PC-9 (cell line): Measurements from ENCODE around the gene MTHFD1L. TPM values are rescaled to one million over a fixed set of nuclear protein-coding genes. Genes with fewer than 3 reads are reported as not detected.

Experiments used
- BruUV-seq: library from RNA; stranded (reverse); fragments of 400-500 nt; replicated peaks from 2 replicates; lab custom pipeline; 2021; lab: Mats Ljungman, UMichigan
- CTCF ChIA-PET: fragments of 300-600 bp; sonication (Branson Sonifier 250); formaldehyde crosslinking; loops from one replicate; lab custom pipeline; 2022; ENCODE audit warnings: antibody characterized with exemption; lab: Charles Lee
- POLR2A ChIA-PET: fragments of 300-600 bp; sonication (Branson Sonifier 250); formaldehyde crosslinking; loops from one replicate; lab custom pipeline; 2022; ENCODE audit warnings: antibody characterized with exemption; ENCODE audit not compliant: unreplicated experiment; lab: Charles Lee
- DNase-seq, 2 experiments: peaks; one replicate each; pipeline versions ENCODE4 v3.0.0 to v3.0.0-alpha.2; 2015 to 2022; ENCODE audit warnings: mixed read lengths in 1 of 2
- H2AFZ ChIP-seq: fragments of 200-600 bp; sonication (generic); 2 replicates; pipeline ENCODE4 v1.8.1; 2017; ENCODE audit warnings: antibody characterized with exemption
- H3F3A ChIP-seq: fragments of 200-600 bp; sonication (generic); 2 replicates; pipeline ENCODE4 v1.8.1; 2017; ENCODE audit warnings: antibody characterized with exemption, mild to moderate bottlenecking, low read depth; ENCODE audit not compliant: insufficient read depth
- H3K27ac ChIP-seq: fragments of 200-600 bp; sonication (generic); 2 replicates; pipeline ENCODE4 v1.6.1; 2016; ENCODE audit warnings: mixed run types
- H3K27me3 ChIP-seq: fragments of 200-600 bp; sonication (generic); 2 replicates; pipeline ENCODE4 v1.6.1; 2016; ENCODE audit warnings: low read depth, mixed run types; ENCODE audit not compliant: insufficient read depth
- H3K36me3 ChIP-seq: fragments of 200-600 bp; sonication (generic); 2 replicates; pipeline ENCODE4 v1.6.1; 2016; ENCODE audit warnings: low read depth, mixed run types
- H3K4me1 ChIP-seq: fragments of 200-600 bp; sonication (generic); replicated peaks from 2 replicates; pipeline ENCODE4 v1.6.1; 2016; ENCODE audit warnings: mixed run types; ENCODE audit not compliant: insufficient read depth
- H3K4me2 ChIP-seq: fragments of 200-600 bp; sonication (generic); 2 replicates; pipeline ENCODE4 v1.6.1; 2017; ENCODE audit warnings: mixed run types
- H3K4me3 ChIP-seq: fragments of 200-600 bp; sonication (generic); 2 replicates; pipeline ENCODE4 v1.6.1; 2016; ENCODE audit warnings: mixed run types
- H3K79me2 ChIP-seq: fragments of 200-600 bp; sonication (generic); 2 replicates; pipeline ENCODE4 v1.6.1; 2017; ENCODE audit warnings: low read depth, mixed run types
- H3K9me2 ChIP-seq: fragments of 200-600 bp; sonication (generic); 2 replicates; pipeline ENCODE4 v1.8.1; 2017; ENCODE audit warnings: mild to moderate bottlenecking; ENCODE audit not compliant: insufficient read depth
- H3K9me3 ChIP-seq: fragments of 200-600 bp; sonication (generic); 2 replicates; pipeline ENCODE4 v1.8.1; 2016; ENCODE audit warnings: low read depth; ENCODE audit not compliant: insufficient read depth
- H4K20me1 ChIP-seq: fragments of 200-600 bp; sonication (generic); 2 replicates; pipeline ENCODE4 v1.8.1; 2017; ENCODE audit not compliant: insufficient read depth
- CTCF ChIP-seq: fragments of 200-600 bp; sonication (generic); conservative IDR thresholded peaks from 2 replicates; pipeline ENCODE4 v1.6.1; 2017; ENCODE audit warnings: mixed run types, antibody characterized with exemption, mild to moderate bottlenecking, moderate library complexity
- EZH2 ChIP-seq: fragments of 200-600 bp; sonication (generic); IDR thresholded peaks from 2 replicates; pipeline ENCODE4 v1.8.0; 2017; ENCODE audit warnings: antibody characterized with exemption, low read depth
- intact Hi-C: fragments of 100-400 bp; cut with micrococcal nuclease; formaldehyde crosslinking; loops from one replicate; pipeline ENCODE4 v1.10.0; 2022; ENCODE audit not compliant: unreplicated experiment
- total RNA-seq: library from RNA; stranded (reverse); gene quantifications from 2 replicates; pipeline ENCODE4 v1.2.3, GENCODE V29; 2021

The MTHFD1L gene
- total RNA-seq, 1 experiment from 2014 or later, result 53.3 TPM

DNA sequence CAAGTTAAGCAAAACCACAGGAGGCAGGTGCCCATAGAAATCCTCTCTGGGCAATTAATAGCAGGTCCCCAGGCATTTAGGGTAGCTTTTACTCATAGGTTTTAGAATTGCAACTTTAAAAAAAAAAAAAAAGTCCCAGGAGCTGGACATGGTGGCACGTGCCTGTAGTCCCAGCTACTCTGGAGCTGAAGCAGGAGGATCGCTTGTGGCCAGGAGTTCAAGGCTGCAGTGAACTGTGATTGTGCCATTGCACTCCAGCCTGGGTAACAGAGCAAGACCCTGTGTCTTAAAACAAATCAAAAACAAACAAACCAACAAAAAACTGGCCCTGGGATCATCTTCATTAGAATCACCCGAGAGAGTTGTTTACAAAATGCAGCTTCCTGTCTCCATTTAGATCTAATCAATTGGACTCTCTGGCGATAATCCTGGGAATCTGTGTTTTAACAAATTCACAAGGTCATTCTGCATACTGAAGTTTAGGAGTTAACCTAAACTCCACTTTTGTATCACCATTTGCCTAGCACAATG lies 242.5 kb downstream of the MTHFD1L start:
- no peak overlapping the region for H3K4me3 ChIP-seq
- DNase-seq, result no peak
- no peak overlapping the region for H2AFZ ChIP-seq
- CTCF ChIA-PET, result no interaction called here
- H3K4me2 ChIP-seq, result no peak overlapping the region
- no peaks in the 10 kb centered on the region for H3K9me2 ChIP-seq
- BruUV-seq, result no TSS peak
- no peaks in the 10 kb centered on the region for H3K9me3 ChIP-seq
- H3K27ac ChIP-seq, result no peak overlapping the region
- H3K27me3 ChIP-seq, result no peaks in the 10 kb centered on the region
- H4K20me1 ChIP-seq, result no peaks in the 10 kb centered on the region
- no peaks in the 10 kb centered on the region for H3K79me2 ChIP-seq
- no peaks in the 10 kb centered on the region for H3K36me3 ChIP-seq
- H3K4me1 ChIP-seq, result no peaks in the 10 kb centered on the region
- POLR2A ChIA-PET, result no interaction called here
- no peak for TF ChIP-seq EZH2
- no peak for TF ChIP-seq CTCF
- intact Hi-C loops, result no loop called here
- no peaks in the 10 kb centered on the region; the same call in 1 of the 2 replicates for H3F3A ChIP-seq

GRCh38 chr6:151108548-151108947 lies 243.0 kb downstream of the MTHFD1L start:
- Histone ChIP-seq H3K36me3 (no peaks in the 10 kb centered on the region), H3K27ac (no peak overlapping the region), H3K9me2 (no peaks in the 10 kb centered on the region), H3K4me1 (no peaks in the 10 kb centered on the region), H3K9me3 (no peaks in the 10 kb centered on the region), H3F3A (no peaks in the 10 kb centered on the region; the same call in 1 of the 2 replicates), H3K4me2 (no peak overlapping the region), H3K79me2 (no peaks in the 10 kb centered on the region), H4K20me1 (no peaks in the 10 kb centered on the region), H3K27me3 (no peaks in the 10 kb centered on the region), H3K4me3 (no peak overlapping the region), H2AFZ (no peak overlapping the region)
- DNase-seq, result no peak
- intact Hi-C loops, result no loop called here
- ChIA-PET POLR2A (no interaction called here), CTCF (no interaction called here)
- TF ChIP-seq CTCF (no peak), EZH2 (no peak)
- BruUV-seq, result no TSS peak

GRCh38 chr6:151109361-151109760 lies 243.9 kb downstream of the MTHFD1L start:
- H3K4me3 ChIP-seq, result no peak overlapping the region
- no peaks in the 10 kb centered on the region for H3K79me2 ChIP-seq
- no peaks in the 10 kb centered on the region; the same call in 1 of the 2 replicates for H3F3A ChIP-seq
- TF ChIP-seq CTCF, result no peak
- TF ChIP-seq EZH2, result no peak
- H3K27ac ChIP-seq, result no peak overlapping the region
- no peaks in the 10 kb centered on the region for H4K20me1 ChIP-seq
- no peaks in the 10 kb centered on the region for H3K4me1 ChIP-seq
- no peaks in the 10 kb centered on the region for H3K36me3 ChIP-seq
- intact Hi-C loops, result no loop called here
- POLR2A ChIA-PET, result no interaction called here
- no peaks in the 10 kb centered on the region for H3K9me2 ChIP-seq
- no peak overlapping the region for H2AFZ ChIP-seq
- DNase-seq, result no peak
- no peaks in the 10 kb centered on the region for H3K9me3 ChIP-seq
- BruUV-seq, result no TSS peak
- CTCF ChIA-PET, result no interaction called here
- H3K27me3 ChIP-seq, result no peaks in the 10 kb centered on the region
- H3K4me2 ChIP-seq, result no peak overlapping the region
